H1 (cell line): ENCODE data around the gene LBHD1.

ENCODE experiments used
- POLR2A ChIP-seq, 2 experiments: IDR thresholded peaks; 1 replicate in 1 of 2; 2 replicates in 1 of 2; pipeline ENCODE4 v1.6.1; 2011; ENCODE audit warnings: low read depth in 2 of 2, low read length in 2 of 2, mild to moderate bottlenecking in 2 of 2; ENCODE audit errors: control extremely low read depth in 1 of 2
- SRF ChIP-seq: IDR thresholded peaks from 2 replicates; pipeline ENCODE4 v1.6.1; 2011; ENCODE audit warnings: mild to moderate bottlenecking, low read depth, low read length, moderate library complexity
- USF2 ChIP-seq: IDR thresholded peaks from 2 replicates; pipeline ENCODE4 v1.6.1; 2011; ENCODE audit warnings: low read length, improper control_type of control experiment

- TF ChIP-seq SRF = no peak
- no peak for TF ChIP-seq POLR2A (IDR thresholded peaks at IDR 0.05; ENCODE audit: control extremely low read depth in 1 of 2, low read depth in 2 of 2, low read length in 2 of 2)
- TF ChIP-seq USF2 = no peak
These were observed 24.5 kb downstream of the LBHD1 start for GRCh38 chr11:62647609-62648005.
